CD4-positive, alpha-beta T cell treated with Interleukin-10 for 1 hour (primary cell): ENCODE results near the gene KCNJ16.

Experiments
- DNase-seq: peaks from one replicate; pipeline ENCODE4 v3.0.0-alpha.2; 2020

Gene KCNJ16

GRCh38 chr17:70181376-70181775 is 106.4 kb downstream of the KCNJ16 start:
- DNase-seq = no peak

GRCh38 chr17:70181866-70182265 is 106.8 kb downstream of the KCNJ16 start:
- no peak for DNase-seq

- DNase-seq = no peak
These were observed 108.5 kb downstream of the KCNJ16 start for GRCh38 chr17:70183508-70183907.

- no peak for DNase-seq
These were observed 109.2 kb downstream of the KCNJ16 start for GRCh38 chr17:70184207-70184606.

- DNase-seq = no peak
These were observed 109.7 kb downstream of the KCNJ16 start for GRCh38 chr17:70184770-70185169.
